ENCODE measurements around the gene USH2A. TPM values are rescaled to one million over a fixed set of nuclear protein-coding genes. Genes with fewer than 3 reads are reported as not detected.

Gene USH2A
- total RNA-seq, 1 donor from 2014 or later = 0.02 TPM

- H3K4me2 ChIP-seq (ENCODE audit: low read length) = no peak overlapping the region
- H3K4me3 ChIP-seq (ENCODE audit: insufficient read depth, low read depth, low read length) = no peak overlapping the region
- H3K27ac ChIP-seq (ENCODE audit: low read depth, low read length) = no peak overlapping the region
- H3K79me2 ChIP-seq (ENCODE audit: insufficient read depth, low read length) = no peaks in the 10 kb centered on the region
- H3K4me3 Mint-ChIP-seq (ENCODE audit: unreplicated experiment) = no peak overlapping the region
- H3K36me3 Mint-ChIP-seq (ENCODE audit: low read depth, unreplicated experiment) = no peaks in the 10 kb centered on the region
- H3K36me3 ChIP-seq (ENCODE audit: insufficient read depth, low read length) = no peaks in the 10 kb centered on the region
- TF ChIP-seq, protein P1, sequence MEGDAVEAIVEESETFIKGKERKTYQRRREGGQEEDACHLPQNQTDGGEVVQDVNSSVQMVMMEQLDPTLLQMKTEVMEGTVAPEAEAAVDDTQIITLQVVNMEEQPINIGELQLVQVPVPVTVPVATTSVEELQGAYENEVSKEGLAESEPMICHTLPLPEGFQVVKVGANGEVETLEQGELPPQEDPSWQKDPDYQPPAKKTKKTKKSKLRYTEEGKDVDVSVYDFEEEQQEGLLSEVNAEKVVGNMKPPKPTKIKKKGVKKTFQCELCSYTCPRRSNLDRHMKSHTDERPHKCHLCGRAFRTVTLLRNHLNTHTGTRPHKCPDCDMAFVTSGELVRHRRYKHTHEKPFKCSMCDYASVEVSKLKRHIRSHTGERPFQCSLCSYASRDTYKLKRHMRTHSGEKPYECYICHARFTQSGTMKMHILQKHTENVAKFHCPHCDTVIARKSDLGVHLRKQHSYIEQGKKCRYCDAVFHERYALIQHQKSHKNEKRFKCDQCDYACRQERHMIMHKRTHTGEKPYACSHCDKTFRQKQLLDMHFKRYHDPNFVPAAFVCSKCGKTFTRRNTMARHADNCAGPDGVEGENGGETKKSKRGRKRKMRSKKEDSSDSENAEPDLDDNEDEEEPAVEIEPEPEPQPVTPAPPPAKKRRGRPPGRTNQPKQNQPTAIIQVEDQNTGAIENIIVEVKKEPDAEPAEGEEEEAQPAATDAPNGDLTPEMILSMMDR (IDR thresholded peaks at IDR 0.05; ENCODE audit: insufficient read depth, low read depth, low read length) = no peak
- TF ChIP-seq EZH2 (IDR thresholded peaks at IDR 0.05; ENCODE audit: insufficient read depth, low read length) = no peak
- H3K27ac Mint-ChIP-seq (ENCODE audit: unreplicated experiment) = no peak overlapping the region
- FAIRE-seq (no peak), DNase-seq (ENCODE audit: low read depth) (no peak)
- H3K27me3 ChIP-seq (ENCODE audit: insufficient read depth, low read length) = no peaks in the 10 kb centered on the region
- no peaks in the 10 kb centered on the region for H4K20me1 ChIP-seq (ENCODE audit: insufficient read depth, low read length)
- H2AFZ ChIP-seq (ENCODE audit: low read depth, low read length) = no peak overlapping the region
- H3K27me3 Mint-ChIP-seq (ENCODE audit: low read depth, unreplicated experiment) = no peaks in the 10 kb centered on the region
- no peak overlapping the region for H3K9ac ChIP-seq (ENCODE audit: low read length)
- no peaks in the 10 kb centered on the region for H3K9me3 ChIP-seq (ENCODE audit: insufficient read depth, low read depth, low read length)
- no peaks in the 10 kb centered on the region for H3K4me1 Mint-ChIP-seq (ENCODE audit: low read depth, unreplicated experiment)
- no peaks in the 10 kb centered on the region for H3K9me3 Mint-ChIP-seq (ENCODE audit: unreplicated experiment)
- no peaks in the 10 kb centered on the region for H3K4me1 ChIP-seq (ENCODE audit: insufficient read depth, low read length)
Measured at GRCh38 chr1:216113181-216113580, 310.1 kb downstream of the USH2A start.

GRCh38 chr1:216111842-216112241 is 311.4 kb downstream of the USH2A start:
- FAIRE-seq = no peak
- H3K4me1 Mint-ChIP-seq (ENCODE audit: low read depth, unreplicated experiment) = no peaks in the 10 kb centered on the region
- Histone ChIP-seq H3K4me3 (ENCODE audit: insufficient read depth, low read depth, low read length) (no peak overlapping the region), H4K20me1 (ENCODE audit: insufficient read depth, low read length) (no peaks in the 10 kb centered on the region), H3K4me2 (ENCODE audit: low read length) (no peak overlapping the region), H3K36me3 (ENCODE audit: insufficient read depth, low read length) (no peaks in the 10 kb centered on the region), H3K79me2 (ENCODE audit: insufficient read depth, low read length) (no peaks in the 10 kb centered on the region), H3K9ac (ENCODE audit: low read length) (no peak overlapping the region), H3K27me3 (ENCODE audit: insufficient read depth, low read length) (no peaks in the 10 kb centered on the region), H2AFZ (ENCODE audit: low read depth, low read length) (no peak overlapping the region), H3K4me1 (ENCODE audit: insufficient read depth, low read length) (no peaks in the 10 kb centered on the region), H3K9me3 (ENCODE audit: insufficient read depth, low read depth, low read length) (no peaks in the 10 kb centered on the region), H3K27ac (ENCODE audit: low read depth, low read length) (no peak overlapping the region)
- no peaks in the 10 kb centered on the region for H3K36me3 Mint-ChIP-seq (ENCODE audit: low read depth, unreplicated experiment)
- no peak for DNase-seq (ENCODE audit: low read depth)
- no peaks in the 10 kb centered on the region for H3K27me3 Mint-ChIP-seq (ENCODE audit: low read depth, unreplicated experiment)
- no peak for TF ChIP-seq EZH2 (IDR thresholded peaks at IDR 0.05; ENCODE audit: insufficient read depth, low read length)
- TF ChIP-seq, protein P1 (IDR thresholded peaks at IDR 0.05; ENCODE audit: insufficient read depth, low read depth, low read length) = no peak
- H3K9me3 Mint-ChIP-seq (ENCODE audit: unreplicated experiment) = no peaks in the 10 kb centered on the region
- no peak overlapping the region for H3K4me3 Mint-ChIP-seq (ENCODE audit: unreplicated experiment)
- no peak overlapping the region for H3K27ac Mint-ChIP-seq (ENCODE audit: unreplicated experiment)

- TF ChIP-seq EZH2 (IDR thresholded peaks at IDR 0.05; ENCODE audit: insufficient read depth, low read length) = no peak
- H3K9me3 Mint-ChIP-seq (ENCODE audit: unreplicated experiment) = no peaks in the 10 kb centered on the region
- H3K4me3 Mint-ChIP-seq (ENCODE audit: unreplicated experiment) = no peak overlapping the region
- DNase-seq (ENCODE audit: low read depth) (no peak), FAIRE-seq (no peak)
- no peaks in the 10 kb centered on the region for H3K79me2 ChIP-seq (ENCODE audit: insufficient read depth, low read length)
- no peak overlapping the region for H3K27ac Mint-ChIP-seq (ENCODE audit: unreplicated experiment)
- no peak overlapping the region for H2AFZ ChIP-seq (ENCODE audit: low read depth, low read length)
- no peaks in the 10 kb centered on the region for H3K36me3 Mint-ChIP-seq (ENCODE audit: low read depth, unreplicated experiment)
- no peaks in the 10 kb centered on the region for H3K27me3 ChIP-seq (ENCODE audit: insufficient read depth, low read length)
- no peak overlapping the region for H3K4me2 ChIP-seq (ENCODE audit: low read length)
- no peaks in the 10 kb centered on the region for H3K9me3 ChIP-seq (ENCODE audit: insufficient read depth, low read depth, low read length)
- H3K36me3 ChIP-seq (ENCODE audit: insufficient read depth, low read length) = no peaks in the 10 kb centered on the region
- H3K4me1 ChIP-seq (ENCODE audit: insufficient read depth, low read length) = no peaks in the 10 kb centered on the region
- no peaks in the 10 kb centered on the region for H3K27me3 Mint-ChIP-seq (ENCODE audit: low read depth, unreplicated experiment)
- no peaks in the 10 kb centered on the region for H4K20me1 ChIP-seq (ENCODE audit: insufficient read depth, low read length)
- no peak overlapping the region for H3K4me3 ChIP-seq (ENCODE audit: insufficient read depth, low read depth, low read length)
- H3K4me1 Mint-ChIP-seq (ENCODE audit: low read depth, unreplicated experiment) = no peaks in the 10 kb centered on the region
- no peak overlapping the region for H3K27ac ChIP-seq (ENCODE audit: low read depth, low read length)
- H3K9ac ChIP-seq (ENCODE audit: low read length) = no peak overlapping the region
Measured at GRCh38 chr1:216095400-216095799, 327.8 kb downstream of the USH2A start.
